ENCODE results near the gene REPS1. TPM values are rescaled to one million over a fixed set of nuclear protein-coding genes. Genes with fewer than 3 reads are reported as not detected.

The REPS1 gene
- total RNA-seq, 3 donors from 2014 or later (not counting 1 experiment from before 2014, with no cell fraction given) = 59.9 to 80.4 (median 66.4) TPM

DNA sequence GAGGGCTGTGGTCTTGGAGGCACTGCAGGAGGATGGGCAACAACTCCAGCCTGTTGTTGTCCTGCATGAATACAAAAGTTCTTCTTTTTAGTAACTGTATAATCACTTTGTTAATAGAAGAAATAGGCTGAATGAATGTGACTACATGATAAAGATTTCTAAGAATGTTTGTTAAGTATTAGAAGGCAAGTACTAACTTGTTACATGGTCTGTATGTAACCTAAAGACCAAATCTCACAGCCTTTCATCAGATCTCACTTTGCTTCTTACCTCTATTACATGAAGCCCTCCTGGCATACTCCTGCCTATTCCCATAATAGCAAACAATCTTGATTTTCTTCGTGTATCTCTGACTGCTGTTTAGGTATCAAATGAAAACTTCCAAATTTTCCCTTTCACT is 73.4 kb downstream of the REPS1 start:
- H3K27ac Mint-ChIP-seq = no peak overlapping the region

DNA sequence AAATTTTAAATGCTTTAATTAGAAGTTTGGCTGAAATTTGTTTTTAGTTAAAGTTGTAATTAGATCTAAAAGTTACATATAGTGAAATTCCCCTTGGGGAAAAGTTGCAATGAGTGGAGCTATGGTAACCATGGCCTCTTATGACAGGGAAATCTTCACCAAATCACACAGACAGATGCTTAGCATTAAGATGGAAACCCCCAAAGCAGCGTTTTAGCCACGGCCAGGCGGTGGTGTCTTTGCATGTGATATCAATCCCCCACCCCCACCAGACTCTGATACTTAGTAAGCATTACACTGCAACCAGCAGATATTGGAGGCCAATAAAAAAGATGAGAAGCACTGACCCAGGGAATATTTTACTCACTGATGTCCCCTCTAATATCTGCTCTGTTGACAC is 75.7 kb downstream of the REPS1 start:
- Histone ChIP-seq H3K4me3 (ENCODE audit: low read length) (no peak overlapping the region), H3K27me3 (ENCODE audit: control insufficient read depth, insufficient read depth, low read length) (no peaks in the 10 kb centered on the region), H3K36me3 (ENCODE audit: control insufficient read depth, insufficient read depth, low read length) (peaks cover 71% of the 10 kb centered on the region), H3K27ac (ENCODE audit: low read length) (no peak overlapping the region), H3K4me1 (ENCODE audit: control insufficient read depth, insufficient read depth, low read length) (no peaks in the 10 kb centered on the region), H3K9me3 (ENCODE audit: control insufficient read depth, insufficient read depth, low read length) (no peaks in the 10 kb centered on the region)
- ATAC-seq (peak in 1 of 3 donors; percentile 44), DNase-seq (peak in 1 of 2 donors; percentile 6)
- WGBS (ENCODE audit: insufficient coverage) = 76% methylated on average over 3 of the region's 3 CpGs
- Mint-ChIP-seq H3K4me3 (no peak overlapping the region), H3K9me3 (no peaks in the 10 kb centered on the region), H3K27me3 (ENCODE audit: low read depth in 2 of 2) (no peaks in the 10 kb centered on the region), H3K36me3 (peaks cover 7% of the 10 kb centered on the region), H3K4me1 (no peaks in the 10 kb centered on the region), H3K27ac (peak overlapping the region in 1 of 2 donors; percentile 6)
- intact Hi-C loops (cut with micrococcal nuclease) = no loop called here
- TF ChIP-seq, protein P1, sequence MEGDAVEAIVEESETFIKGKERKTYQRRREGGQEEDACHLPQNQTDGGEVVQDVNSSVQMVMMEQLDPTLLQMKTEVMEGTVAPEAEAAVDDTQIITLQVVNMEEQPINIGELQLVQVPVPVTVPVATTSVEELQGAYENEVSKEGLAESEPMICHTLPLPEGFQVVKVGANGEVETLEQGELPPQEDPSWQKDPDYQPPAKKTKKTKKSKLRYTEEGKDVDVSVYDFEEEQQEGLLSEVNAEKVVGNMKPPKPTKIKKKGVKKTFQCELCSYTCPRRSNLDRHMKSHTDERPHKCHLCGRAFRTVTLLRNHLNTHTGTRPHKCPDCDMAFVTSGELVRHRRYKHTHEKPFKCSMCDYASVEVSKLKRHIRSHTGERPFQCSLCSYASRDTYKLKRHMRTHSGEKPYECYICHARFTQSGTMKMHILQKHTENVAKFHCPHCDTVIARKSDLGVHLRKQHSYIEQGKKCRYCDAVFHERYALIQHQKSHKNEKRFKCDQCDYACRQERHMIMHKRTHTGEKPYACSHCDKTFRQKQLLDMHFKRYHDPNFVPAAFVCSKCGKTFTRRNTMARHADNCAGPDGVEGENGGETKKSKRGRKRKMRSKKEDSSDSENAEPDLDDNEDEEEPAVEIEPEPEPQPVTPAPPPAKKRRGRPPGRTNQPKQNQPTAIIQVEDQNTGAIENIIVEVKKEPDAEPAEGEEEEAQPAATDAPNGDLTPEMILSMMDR (IDR thresholded peaks at IDR 0.05) = no peak

More for the DNA sequence above, 73.4 kb downstream of the REPS1 start:
- WGBS (ENCODE audit: insufficient coverage) = 81% methylated on average over 1 of the region's 1 CpG
- Mint-ChIP-seq H3K9me3 (no peaks in the 10 kb centered on the region), H3K36me3 (peaks cover 7% of the 10 kb centered on the region), H3K4me3 (no peak overlapping the region), H3K27me3 (ENCODE audit: low read depth in 2 of 2) (no peaks in the 10 kb centered on the region), H3K4me1 (no peaks in the 10 kb centered on the region)
- DNase-seq (no peak), ATAC-seq (no peak)
- H3K4me1 ChIP-seq (ENCODE audit: control insufficient read depth, insufficient read depth, low read length) = no peaks in the 10 kb centered on the region
- no peak overlapping the region for H3K4me3 ChIP-seq (ENCODE audit: low read length)
- H3K36me3 ChIP-seq (ENCODE audit: control insufficient read depth, insufficient read depth, low read length) = peaks cover 65% of the 10 kb centered on the region
- TF ChIP-seq, protein P1 (IDR thresholded peaks at IDR 0.05) = no peak
- H3K27ac ChIP-seq (ENCODE audit: low read length) = no peak overlapping the region
- intact Hi-C loops (cut with micrococcal nuclease) = no loop called here
- no peaks in the 10 kb centered on the region for H3K9me3 ChIP-seq (ENCODE audit: control insufficient read depth, insufficient read depth, low read length)
- no peaks in the 10 kb centered on the region for H3K27me3 ChIP-seq (ENCODE audit: control insufficient read depth, insufficient read depth, low read length)

DNA sequence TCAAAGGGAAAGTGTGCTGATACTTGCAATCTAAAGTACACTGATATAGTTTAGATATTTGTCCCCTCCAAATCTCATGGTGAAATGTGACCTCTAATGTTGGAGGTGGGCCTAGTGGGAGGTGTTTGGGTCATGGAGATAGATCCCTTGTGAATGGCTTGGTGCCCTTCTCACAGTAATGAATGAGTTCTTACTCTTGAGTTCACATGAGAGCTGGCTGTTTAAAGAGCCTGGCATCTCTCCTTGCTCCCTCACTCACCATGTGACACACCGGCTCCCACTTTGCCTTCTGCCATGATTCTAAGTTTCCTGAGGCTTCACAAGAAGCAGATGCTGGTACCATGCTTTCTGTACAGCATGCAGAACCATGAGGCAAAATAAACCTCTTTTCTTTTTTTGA is 78.1 kb downstream of the REPS1 start:
- Histone ChIP-seq H3K27me3 (ENCODE audit: control insufficient read depth, insufficient read depth, low read length) (no peaks in the 10 kb centered on the region), H3K4me1 (ENCODE audit: control insufficient read depth, insufficient read depth, low read length) (no peaks in the 10 kb centered on the region), H3K4me3 (ENCODE audit: low read length) (no peak overlapping the region), H3K27ac (ENCODE audit: low read length) (no peak overlapping the region), H3K9me3 (ENCODE audit: control insufficient read depth, insufficient read depth, low read length) (no peaks in the 10 kb centered on the region), H3K36me3 (ENCODE audit: control insufficient read depth, insufficient read depth, low read length) (peaks cover 77% of the 10 kb centered on the region)
- H3K27me3 Mint-ChIP-seq (ENCODE audit: low read depth in 2 of 2) = no peaks in the 10 kb centered on the region
- intact Hi-C loops (cut with micrococcal nuclease) = no loop called here
- ATAC-seq (no peak), DNase-seq (no peak)
- no peaks in the 10 kb centered on the region for H3K4me1 Mint-ChIP-seq
- TF ChIP-seq, protein P1 (IDR thresholded peaks at IDR 0.05) = no peak
- H3K9me3 Mint-ChIP-seq = no peaks in the 10 kb centered on the region
- H3K4me3 Mint-ChIP-seq = no peak overlapping the region
- 100% methylated on average over 1 of the region's 1 CpG for WGBS (ENCODE audit: insufficient coverage)
- peaks cover 16% of the 10 kb centered on the region for H3K36me3 Mint-ChIP-seq
- no peak overlapping the region for H3K27ac Mint-ChIP-seq

DNA sequence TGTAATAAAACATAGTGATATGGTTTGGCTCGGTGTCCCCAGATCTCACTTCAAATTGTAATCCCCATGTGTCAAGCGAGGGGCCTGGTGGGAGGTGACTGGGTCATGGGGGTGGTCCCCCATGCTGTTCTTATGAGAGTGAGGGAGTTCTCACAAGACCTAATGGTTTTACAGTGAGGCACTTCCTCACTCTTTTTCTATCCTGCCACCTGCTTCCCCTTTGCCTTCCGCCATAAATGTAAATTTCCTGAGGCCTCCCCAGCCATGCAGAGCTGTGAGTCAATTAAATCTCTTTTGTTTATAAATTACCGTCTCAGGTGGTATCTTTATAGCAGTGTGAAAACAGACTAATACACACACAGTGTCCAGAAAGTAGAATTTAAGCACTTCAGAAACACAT is 78.5 kb downstream of the REPS1 start:
- no peak for ATAC-seq
- no peak overlapping the region for H3K27ac Mint-ChIP-seq
- Histone ChIP-seq H3K27me3 (ENCODE audit: control insufficient read depth, insufficient read depth, low read length) (no peaks in the 10 kb centered on the region), H3K27ac (ENCODE audit: low read length) (no peak overlapping the region), H3K36me3 (ENCODE audit: control insufficient read depth, insufficient read depth, low read length) (peaks cover 75% of the 10 kb centered on the region), H3K9me3 (ENCODE audit: control insufficient read depth, insufficient read depth, low read length) (no peaks in the 10 kb centered on the region), H3K4me3 (ENCODE audit: low read length) (no peak overlapping the region), H3K4me1 (ENCODE audit: control insufficient read depth, insufficient read depth, low read length) (no peaks in the 10 kb centered on the region)
- TF ChIP-seq, protein P1 (IDR thresholded peaks at IDR 0.05) = no peak
- H3K27me3 Mint-ChIP-seq (ENCODE audit: low read depth in 2 of 2) = no peaks in the 10 kb centered on the region
- H3K4me1 Mint-ChIP-seq = no peaks in the 10 kb centered on the region
- intact Hi-C loops (cut with micrococcal nuclease) = no loop called here
- DNase-seq = no peak
- no peaks in the 10 kb centered on the region for H3K9me3 Mint-ChIP-seq
- peaks cover 16% of the 10 kb centered on the region for H3K36me3 Mint-ChIP-seq
- WGBS (ENCODE audit: insufficient coverage) = 77% methylated on average over 1 of the region's 4 CpGs
- H3K4me3 Mint-ChIP-seq = no peak overlapping the region

Data from natural killer cell (primary cell).